Measurements from ENCODE around the gene GJC1. TPM values are rescaled to one million over a fixed set of nuclear protein-coding genes. Genes with fewer than 3 reads are reported as not detected.

Gene GJC1
- total and polyA plus RNA-seq, 2 of the 8 experiments (the other 6 are each of a cell fraction or from before 2014, with no cell fraction given) = 29.1 to 154 TPM

- no peak for TF ChIP-seq CHD7 (IDR thresholded peaks at IDR 0.05; ENCODE audit: insufficient replicate concordance, low read length)
Measured at GRCh38 chr17:44751806-44752205, 78.3 kb downstream of the GJC1 start (continued).

Data from H1 (cell line).